ENCODE measurements around the gene NBAS.
"Not testable (repeated sequence)": the region's sequence is repeated elsewhere in the genome, so short reads cannot be mapped to it uniquely, and the experiment has no call there.

The NBAS gene

DNA sequence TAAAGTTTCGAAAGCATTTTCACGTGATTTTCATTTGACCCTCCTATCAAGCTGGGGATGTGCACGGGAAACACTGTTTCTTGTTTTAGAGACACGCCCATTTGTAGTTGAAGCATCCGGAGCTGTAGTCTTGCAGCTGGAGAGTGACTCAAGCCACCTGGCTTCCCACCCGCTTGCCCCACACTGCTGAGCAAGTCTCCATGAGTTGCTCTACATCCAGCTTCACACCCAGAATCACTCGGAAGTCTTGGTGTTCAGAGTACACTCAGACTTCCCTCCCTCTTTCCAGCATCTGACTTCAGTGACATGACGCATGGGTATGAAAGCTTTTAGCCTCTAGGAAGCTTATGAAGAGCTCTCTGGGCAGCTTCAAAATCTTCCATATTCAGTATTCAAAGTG is 262.4 kb downstream of the NBAS start:
- no peak for DNase-seq

- DNase-seq, result no peak
These were observed 267.7 kb downstream of the NBAS start for GRCh38 chr2:15293262-15293937.

GRCh38 chr2:15287447-15288184 is 273.5 kb downstream of the NBAS start:
- DNase-seq, result no peak

DNA sequence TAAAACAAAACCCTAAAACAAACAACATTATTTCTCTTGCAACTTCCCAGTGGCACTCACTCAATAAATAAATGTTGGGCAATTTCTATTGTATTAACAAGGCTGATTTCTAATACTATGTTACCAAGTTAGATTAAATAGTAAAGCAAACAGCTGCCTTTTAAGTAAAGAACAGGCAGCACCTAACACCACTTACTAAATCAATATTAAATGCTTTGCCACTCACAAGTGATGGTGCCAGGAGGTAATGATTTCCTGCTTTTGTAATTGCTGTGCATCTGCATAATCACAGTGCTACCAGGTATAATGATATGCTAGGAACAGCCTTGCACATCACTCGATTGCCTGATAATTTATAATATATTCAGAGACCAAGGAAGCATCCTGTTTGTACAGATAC is 276.5 kb downstream of the NBAS start:
- DNase-seq, result no peak

DNA sequence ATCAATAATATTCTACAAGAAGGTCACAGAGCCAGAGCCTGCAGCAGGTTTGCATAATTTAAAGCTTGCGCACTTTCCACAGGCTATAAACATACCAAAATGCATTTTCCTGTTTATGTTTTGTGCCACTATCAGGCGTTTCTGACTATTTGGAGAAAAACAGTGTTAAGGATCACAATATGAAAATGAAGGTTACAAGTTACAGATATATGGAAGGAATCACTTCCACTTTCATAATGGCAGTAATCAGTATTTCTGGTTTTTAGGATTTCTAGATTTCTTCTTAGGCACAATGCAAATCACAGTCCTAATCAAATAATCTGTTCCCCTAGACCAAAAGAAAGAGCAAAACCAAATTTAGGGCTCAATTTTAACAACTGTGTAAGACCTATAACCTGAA is 279.5 kb downstream of the NBAS start:
- DNase-seq, result no peak

GRCh38 chr2:15279201-15279876 is 281.8 kb downstream of the NBAS start:
- no peak for DNase-seq

GRCh38 chr2:15278296-15278695 is 282.8 kb downstream of the NBAS start:
- DNase-seq, result no peak

- DNase-seq, result no peak
These were observed 285.8 kb downstream of the NBAS start for GRCh38 chr2:15275346-15275745.

- DNase-seq, result no peak
These were observed 287.7 kb downstream of the NBAS start for GRCh38 chr2:15273452-15273851.

DNA sequence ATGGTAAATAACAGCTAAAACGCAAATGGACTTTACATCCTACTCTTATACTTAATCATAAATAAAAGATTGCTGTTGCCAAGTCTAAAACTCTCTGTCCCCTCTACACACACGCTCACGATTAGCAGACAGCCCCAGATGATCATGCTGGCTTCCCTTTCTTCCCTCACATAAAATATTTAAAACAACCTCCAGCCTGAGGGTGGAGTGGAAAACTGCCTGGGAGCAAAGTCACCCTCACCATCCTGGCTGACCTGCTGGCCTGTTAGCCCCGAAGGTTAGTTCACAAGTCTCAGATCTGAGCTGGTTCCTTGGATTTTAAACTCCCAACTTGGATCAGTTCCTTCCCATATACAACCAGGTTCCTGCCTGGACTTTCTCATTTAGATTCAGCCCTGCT is 288.2 kb downstream of the NBAS start:
- no peak for DNase-seq

DNA sequence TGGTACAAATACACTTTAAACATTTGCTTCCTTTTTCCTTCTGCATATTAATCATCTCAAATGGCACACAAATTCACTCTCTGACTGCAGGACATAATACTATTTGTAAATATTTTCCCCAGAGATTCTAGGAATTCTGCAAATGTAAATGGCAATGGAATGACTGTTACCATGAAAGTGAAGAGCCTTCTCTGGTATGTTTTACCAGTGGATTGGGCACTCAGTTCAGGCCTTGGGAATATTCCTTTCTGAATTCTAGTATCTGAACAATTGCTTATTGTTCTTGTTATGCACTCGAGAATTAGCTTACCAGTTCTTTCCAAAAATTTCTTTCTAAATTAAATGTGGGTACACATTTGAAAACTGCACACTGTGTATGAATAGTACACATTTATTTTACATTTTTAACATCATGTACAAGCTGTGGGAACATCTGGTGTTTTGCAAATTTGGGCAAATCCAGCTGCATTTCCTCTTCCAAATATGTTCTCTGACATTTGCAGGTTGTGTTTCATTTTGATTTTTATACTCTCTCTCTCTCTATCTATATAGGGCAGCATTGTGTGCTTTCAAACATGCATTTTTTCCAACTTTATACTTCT is 289.1 kb downstream of the NBAS start:
- no peak for DNase-seq

- DNase-seq, result no peak
These were observed 289.9 kb downstream of the NBAS start for GRCh38 chr2:15271276-15271675.

GRCh38 chr2:15269043-15269442 is 292.1 kb downstream of the NBAS start:
- DNase-seq, result no peak

DNA sequence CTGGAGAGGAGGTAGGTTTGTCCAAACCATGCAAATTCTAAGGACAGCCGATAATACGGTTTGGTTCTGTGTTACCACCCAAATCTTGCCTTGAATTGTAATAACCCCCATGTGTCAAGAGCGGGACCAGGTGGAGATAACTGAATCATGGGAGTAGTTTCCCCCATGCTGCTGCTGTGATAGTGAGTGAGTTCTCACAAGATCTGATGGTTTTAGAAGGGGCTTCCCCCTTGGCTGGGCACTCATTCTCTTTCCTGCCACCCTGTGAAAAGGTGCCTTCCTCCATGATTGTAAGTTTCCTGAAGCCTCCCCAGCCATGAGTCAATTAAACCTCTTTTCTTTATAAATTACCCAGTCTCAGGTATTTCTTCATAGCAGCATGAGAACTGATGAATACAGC is 295.2 kb downstream of the NBAS start:
- DNase-seq, result no peak

DNA sequence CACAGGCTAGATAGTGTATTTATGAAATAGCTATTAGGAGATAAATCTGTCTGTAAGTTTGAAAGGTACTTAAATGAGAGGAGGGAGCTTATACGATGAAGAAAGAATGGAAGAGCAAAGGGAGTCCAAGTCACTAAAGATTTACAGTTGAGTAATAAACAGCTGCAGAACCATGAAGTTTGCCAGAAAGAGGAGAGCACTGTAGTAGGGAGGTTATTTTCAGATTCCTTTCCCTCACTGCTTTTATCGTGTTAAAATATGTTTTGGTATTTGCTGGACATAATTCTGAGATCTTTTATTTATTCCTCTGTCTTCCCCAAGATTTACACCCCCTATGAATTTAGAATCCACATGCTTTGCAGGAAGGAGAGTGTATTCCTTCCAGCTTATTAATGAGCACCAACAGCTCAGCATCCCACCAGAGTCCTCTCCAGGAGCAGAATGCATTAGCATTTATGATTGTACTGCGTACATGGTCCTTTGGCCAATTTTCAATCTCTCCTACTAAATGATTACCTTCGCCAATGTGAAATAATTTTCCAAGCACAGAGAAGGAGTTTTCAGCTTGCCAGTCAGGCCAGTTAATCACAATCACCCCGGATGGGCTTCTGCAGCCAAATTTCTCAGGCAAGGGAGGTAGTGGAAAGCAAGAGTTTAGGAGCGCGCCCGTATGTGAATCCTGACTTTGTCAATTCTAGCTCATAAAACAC is 297.0 kb downstream of the NBAS start:
- DNase-seq, result no peak

DNA sequence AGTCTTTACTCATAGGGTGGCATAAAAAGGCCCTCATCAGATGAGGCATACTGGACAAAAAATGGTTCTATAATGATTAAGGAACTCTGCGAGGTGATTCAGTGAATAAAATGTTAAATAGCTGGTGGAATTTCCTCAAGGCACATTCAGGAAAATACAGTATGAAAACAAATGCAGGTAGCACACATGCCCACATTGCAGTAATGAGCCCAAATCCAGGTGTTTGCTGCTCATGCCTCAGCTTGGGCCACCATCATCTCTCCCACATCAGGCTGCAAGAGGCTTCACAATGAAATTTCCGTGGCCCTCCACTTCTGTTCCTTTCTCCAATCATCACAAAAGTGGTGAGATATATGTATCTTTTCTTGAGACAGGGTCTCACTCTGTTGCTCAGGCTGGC is 298.3 kb downstream of the NBAS start:
- no peak for DNase-seq

GRCh38 chr2:15260835-15261234 is 300.3 kb downstream of the NBAS start:
- no peak for DNase-seq

DNA sequence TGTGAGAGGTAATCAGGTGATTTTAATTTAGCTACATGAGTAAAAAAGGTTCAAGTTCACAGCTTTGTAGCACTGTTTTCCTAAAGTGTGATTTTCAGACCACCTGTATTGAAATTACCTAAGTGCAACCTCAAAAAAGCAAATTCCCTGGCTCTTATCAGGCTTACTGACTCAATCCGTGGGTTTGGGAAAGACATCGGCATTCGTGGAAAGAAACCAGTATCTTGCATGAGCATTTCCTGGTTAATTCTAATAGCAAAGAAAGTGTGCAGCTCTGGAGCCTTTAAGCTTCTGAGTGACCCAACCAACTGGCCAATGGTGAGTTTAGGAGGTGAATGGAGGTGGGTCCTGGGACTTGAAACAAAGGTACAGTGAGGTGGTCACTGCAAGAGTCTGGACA is 300.9 kb downstream of the NBAS start:
- DNase-seq, result no peak

DNA sequence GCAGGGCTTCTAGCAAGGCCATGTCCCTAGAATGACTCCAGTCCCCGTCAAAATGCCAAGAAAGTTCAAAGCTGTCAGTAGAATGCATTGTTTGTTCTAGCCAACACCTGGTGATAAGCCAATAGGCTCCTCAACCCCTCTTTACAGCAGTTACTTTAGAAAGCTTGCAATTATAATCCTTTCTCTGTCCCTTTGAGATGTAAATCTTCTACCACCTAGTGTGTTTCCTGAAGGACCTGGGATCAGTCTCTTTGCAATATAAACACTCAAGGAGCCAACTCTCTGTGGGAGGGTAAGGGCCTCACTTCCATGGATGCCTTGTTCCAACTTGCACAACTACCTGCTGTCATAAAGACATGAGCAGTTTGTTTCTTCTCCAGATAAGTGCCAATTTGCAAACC is 301.8 kb downstream of the NBAS start:
- DNase-seq, result no peak

- DNase-seq, result not testable (repeated sequence)
These were observed 302.7 kb downstream of the NBAS start for GRCh38 chr2:15258385-15258784.

DNA sequence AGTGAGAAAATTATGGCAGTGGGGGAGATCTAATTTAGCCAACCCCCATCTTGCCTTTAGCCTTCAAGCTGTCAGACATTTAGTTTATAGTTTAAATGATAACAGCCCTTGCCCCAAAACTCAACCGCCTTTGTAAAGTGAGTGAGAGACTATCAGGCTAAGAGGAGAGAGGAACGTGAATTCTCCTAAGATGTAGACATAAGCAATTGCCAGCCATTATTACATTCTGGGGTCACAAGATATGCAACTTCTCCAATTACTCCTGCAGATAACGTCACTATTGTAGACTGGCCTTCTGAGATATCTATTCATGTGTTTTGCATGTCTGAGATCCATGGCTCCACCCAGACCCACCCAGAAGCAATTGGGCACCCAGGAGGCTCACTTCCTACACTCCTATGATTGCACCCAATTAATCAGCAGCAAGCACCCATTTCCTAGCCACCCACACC is 307.3 kb downstream of the NBAS start:
- DNase-seq, result no peak

DNA sequence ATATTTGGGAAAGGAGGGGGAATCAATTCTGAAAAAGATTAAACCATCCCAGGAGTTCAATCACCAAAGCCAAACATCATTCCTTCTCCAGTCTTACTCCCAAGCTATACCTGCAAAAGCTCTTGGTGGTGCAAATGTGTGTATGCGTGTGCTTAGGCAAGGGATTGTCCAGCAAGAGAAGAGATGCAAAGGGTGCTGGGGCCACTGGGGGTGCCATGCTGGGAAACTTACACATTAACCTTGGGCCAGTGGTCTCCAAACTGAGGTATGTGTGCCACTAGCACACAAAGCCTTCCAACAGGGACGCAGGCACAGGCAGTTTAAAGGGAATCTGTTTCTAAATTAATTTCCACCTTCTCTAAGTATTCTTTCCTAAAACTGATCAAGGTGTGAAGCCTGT is 307.9 kb downstream of the NBAS start:
- DNase-seq, result no peak

DNA sequence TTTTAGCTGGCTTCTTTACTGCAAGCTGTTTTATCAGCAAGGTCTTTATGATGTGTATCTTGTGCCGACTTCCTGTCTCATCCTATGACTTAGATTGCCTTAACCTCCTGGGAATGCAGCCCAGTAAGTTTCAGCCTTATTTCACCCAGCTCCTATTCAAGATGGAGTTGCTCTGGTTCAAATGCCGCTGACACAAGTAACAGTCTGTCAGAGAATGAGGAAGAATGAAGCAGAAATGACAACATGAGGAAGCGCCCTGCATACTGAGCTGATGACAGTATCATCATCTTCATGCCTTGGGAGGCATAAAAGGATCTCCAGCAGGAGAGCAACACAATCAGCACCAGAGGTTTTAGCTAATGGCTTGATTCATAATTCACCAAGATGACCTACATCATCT is 309.4 kb downstream of the NBAS start:
- DNase-seq, result no peak
